SU-DHL-6 (cell line): Measurements from ENCODE around the gene GAPVD1.

Source experiments
- H2AFZ ChIP-seq: fragments of 200-600 bp; sonication (generic); 2 replicates; pipeline ENCODE4 v1.6.1; 2014; ENCODE audit warnings: low read depth, mild to moderate bottlenecking, moderate library complexity, mixed read lengths, antibody characterized with exemption, low read length; ENCODE audit not compliant: severe bottlenecking
- H3F3A ChIP-seq: fragments of 200-600 bp; shearing (Covaris generic); 2 replicates; pipeline ENCODE4 v1.6.0; 2016; ENCODE audit warnings: antibody characterized with exemption, mild to moderate bottlenecking; ENCODE audit not compliant: insufficient read depth
- H3K27ac ChIP-seq: fragments of 200-600 bp; sonication (generic); 2 replicates; pipeline ENCODE4 v1.5.1; 2016; ENCODE audit warnings: low read depth, mild to moderate bottlenecking, low read length, moderate library complexity, mixed read lengths
- H3K27me3 ChIP-seq: fragments of 200-600 bp; sonication (generic), shearing (Covaris generic); 2 replicates; pipeline ENCODE4 v1.6.0; 2014; ENCODE audit warnings: mild to moderate bottlenecking, low read length
- H3K36me3 ChIP-seq: fragments of 200-600 bp; sonication (generic); 2 replicates; pipeline ENCODE4 v1.6.1; 2014; ENCODE audit warnings: mild to moderate bottlenecking, low read length, mixed read lengths
- H3K4me2 ChIP-seq: fragments of 300-600, 200-600 bp; shearing (Covaris generic), sonication (generic); 2 replicates; pipeline ENCODE4 v1.6.0; 2014; ENCODE audit warnings: low read length, low read depth, mild to moderate bottlenecking; ENCODE audit not compliant: poor library complexity, severe bottlenecking
- H3K4me3 ChIP-seq: fragments of 200-600 bp; sonication (generic); 2 replicates; pipeline ENCODE4 v1.5.1; 2014; ENCODE audit warnings: antibody characterized with exemption, low read length, mild to moderate bottlenecking, mixed read lengths; ENCODE audit not compliant: insufficient read depth, poor library complexity, severe bottlenecking
- H3K79me2 ChIP-seq: fragments of 200-600 bp; sonication (generic); 2 replicates; pipeline ENCODE4 v1.6.1; 2014; ENCODE audit warnings: mild to moderate bottlenecking, low read length, moderate library complexity; ENCODE audit not compliant: insufficient read depth
- H3K9ac ChIP-seq: fragments of 200-600 bp; sonication (generic); 2 replicates; pipeline ENCODE4 v1.7.0; 2014; ENCODE audit warnings: mild to moderate bottlenecking, low read length
- H3K9me2 ChIP-seq: fragments of 200-600 bp; sonication (generic); replicated peaks from 2 replicates; pipeline ENCODE4 v1.6.1; 2014; ENCODE audit warnings: low read length; ENCODE audit not compliant: insufficient read depth
- H3K9me3 ChIP-seq: fragments of 200-600 bp; sonication (generic); 2 replicates; pipeline ENCODE4 v1.6.1; 2014; ENCODE audit warnings: low read length, mixed read lengths; ENCODE audit not compliant: insufficient read depth
- H4K20me1 ChIP-seq: fragments of 200-600 bp; sonication (generic); 2 replicates; pipeline ENCODE4 v1.6.1; 2014; ENCODE audit warnings: low read depth, mild to moderate bottlenecking, antibody characterized with exemption, low read length, moderate library complexity, mixed read lengths
- CTCF ChIP-seq: fragments of 200-600 bp; sonication (generic); IDR thresholded peaks from one replicate; pipeline ENCODE4 v1.5.1; 2017; ENCODE audit warnings: antibody characterized with exemption, mild to moderate bottlenecking, low read length, moderate library complexity; ENCODE audit not compliant: insufficient read depth, poor library complexity, severe bottlenecking
- EZH2phosphoT487 ChIP-seq: fragments of 200-600 bp; sonication (generic), shearing (Covaris generic); conservative IDR thresholded peaks from 2 replicates; pipeline ENCODE4 v1.6.1; 2018; ENCODE audit warnings: mild to moderate bottlenecking, antibody characterized with exemption, low read length, moderate library complexity, mixed read lengths

The GAPVD1 gene

GRCh38 chr9:125400725-125401716 lies 139.4 kb downstream of the GAPVD1 start:
- H3K36me3 ChIP-seq: no peaks in the 10 kb centered on the region
- no peak overlapping the region for H3K9ac ChIP-seq
- H3K9me2 ChIP-seq: no peaks in the 10 kb centered on the region
- H3K4me2 ChIP-seq: no peak overlapping the region
- H3K27ac ChIP-seq: no peak overlapping the region
- no peak overlapping the region for H3K4me3 ChIP-seq
- TF ChIP-seq EZH2phosphoT487: no peak
- no peaks in the 10 kb centered on the region for H3F3A ChIP-seq
- H4K20me1 ChIP-seq: no peaks in the 10 kb centered on the region
- H3K79me2 ChIP-seq: no peaks in the 10 kb centered on the region
- no peaks in the 10 kb centered on the region for H3K9me3 ChIP-seq
- H2AFZ ChIP-seq: no peak overlapping the region
- no peaks in the 10 kb centered on the region for H3K27me3 ChIP-seq

GRCh38 chr9:125404733-125405132 lies 143.1 kb downstream of the GAPVD1 start:
- no peak overlapping the region for H3K4me3 ChIP-seq
- no peaks in the 10 kb centered on the region for H3K79me2 ChIP-seq
- no peak overlapping the region for H3K27ac ChIP-seq
- H2AFZ ChIP-seq: no peak overlapping the region
- TF ChIP-seq EZH2phosphoT487: no peak
- no peak for TF ChIP-seq CTCF
- H3K27me3 ChIP-seq: no peaks in the 10 kb centered on the region
- no peaks in the 10 kb centered on the region for H3K36me3 ChIP-seq
- H4K20me1 ChIP-seq: no peaks in the 10 kb centered on the region
- no peaks in the 10 kb centered on the region for H3F3A ChIP-seq
- no peaks in the 10 kb centered on the region for H3K9me2 ChIP-seq
- no peak overlapping the region for H3K9ac ChIP-seq
- no peaks in the 10 kb centered on the region for H3K9me3 ChIP-seq
- H3K4me2 ChIP-seq: no peak overlapping the region

- Histone ChIP-seq H3K27ac (no peak overlapping the region), H3K9me3 (no peaks in the 10 kb centered on the region), H3F3A (no peaks in the 10 kb centered on the region), H3K27me3 (no peaks in the 10 kb centered on the region), H4K20me1 (no peaks in the 10 kb centered on the region), H3K79me2 (no peaks in the 10 kb centered on the region), H3K4me2 (no peak overlapping the region), H3K36me3 (no peaks in the 10 kb centered on the region), H3K4me3 (no peak overlapping the region), H3K9ac (no peak overlapping the region), H3K9me2 (no peaks in the 10 kb centered on the region), H2AFZ (no peak overlapping the region)
- TF ChIP-seq EZH2phosphoT487 (no peak), CTCF (no peak)
Measured at GRCh38 chr9:125405938-125406809, 144.5 kb downstream of the GAPVD1 start.
